HG02759 (cell line): ENCODE measurements around the gene ASAP2.

Source experiments
- ATAC-seq: cut with Tn5 transposase; IDR thresholded peaks from one replicate; pipeline ENCODE4 v1.9.1; 2021; ENCODE audit warnings: mild to moderate bottlenecking, moderate library complexity; ENCODE audit not compliant: unreplicated experiment

ASAP2 gene

DNA sequence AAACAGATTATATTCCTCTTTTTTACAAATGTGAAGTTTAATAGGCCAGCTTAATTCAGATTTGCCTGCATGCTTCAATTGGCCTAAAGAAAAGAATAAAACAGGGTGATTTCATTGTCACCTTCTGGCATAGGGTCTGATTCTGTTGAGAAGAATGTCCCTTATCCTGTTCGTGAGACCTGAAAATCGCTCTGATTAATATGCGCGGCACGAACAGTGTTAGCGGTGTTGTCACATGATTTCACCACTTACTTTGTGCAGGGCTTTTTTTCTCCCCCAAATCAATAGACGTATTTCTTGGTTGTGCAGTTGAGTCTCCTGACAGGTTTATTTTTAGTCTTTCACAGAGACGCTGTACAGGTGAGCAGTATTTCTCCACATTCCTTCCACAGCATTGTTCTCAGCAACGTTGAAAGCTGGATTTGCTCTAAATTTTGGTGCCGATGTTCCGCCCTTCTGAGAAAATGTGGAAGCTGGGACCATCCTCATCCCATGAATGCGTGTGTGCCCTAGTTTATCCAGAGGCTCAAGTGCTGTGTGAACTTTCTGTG is 134.8 kb downstream of the ASAP2 start:
- ATAC-seq: no peak

DNA sequence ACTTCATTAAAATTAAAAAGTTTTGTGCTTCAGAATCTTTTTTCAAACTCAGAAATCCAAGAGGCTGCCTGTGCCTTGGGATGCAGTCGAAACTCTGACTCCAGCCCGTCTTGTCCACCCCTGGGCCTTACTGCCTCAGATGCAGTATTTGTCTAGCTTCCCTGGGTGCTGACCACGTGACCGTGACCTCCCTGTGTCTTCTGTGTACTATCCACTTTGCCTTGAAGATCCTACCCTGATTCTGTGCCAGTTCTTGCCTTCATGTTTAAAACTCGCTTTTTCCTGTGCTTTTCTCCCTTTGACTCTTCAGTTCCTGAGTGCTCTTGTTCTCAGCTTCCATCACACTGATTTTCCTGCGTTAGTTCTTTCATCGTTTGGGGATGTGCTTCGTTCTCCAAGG is 136.0 kb downstream of the ASAP2 start:
- no peak for ATAC-seq

DNA sequence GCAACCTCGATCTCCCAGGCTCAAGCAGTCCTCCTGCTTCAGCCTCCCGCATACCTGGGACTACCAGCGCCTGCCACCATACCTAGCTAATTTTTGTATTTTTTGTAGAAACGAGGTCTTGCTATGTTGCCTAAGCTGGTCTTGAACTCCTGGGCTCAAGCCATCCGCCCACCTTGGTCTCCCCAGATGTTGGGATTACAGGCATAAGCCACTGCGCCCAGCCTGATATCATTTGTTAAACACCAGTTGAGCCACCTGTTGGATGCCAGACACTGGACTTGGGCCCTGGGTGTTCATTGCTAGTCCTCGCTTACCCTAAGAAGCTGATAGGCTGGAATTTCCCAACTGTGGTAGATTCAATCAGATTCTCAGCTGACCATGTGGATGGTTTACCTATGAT is 136.9 kb downstream of the ASAP2 start:
- no peak for ATAC-seq

DNA sequence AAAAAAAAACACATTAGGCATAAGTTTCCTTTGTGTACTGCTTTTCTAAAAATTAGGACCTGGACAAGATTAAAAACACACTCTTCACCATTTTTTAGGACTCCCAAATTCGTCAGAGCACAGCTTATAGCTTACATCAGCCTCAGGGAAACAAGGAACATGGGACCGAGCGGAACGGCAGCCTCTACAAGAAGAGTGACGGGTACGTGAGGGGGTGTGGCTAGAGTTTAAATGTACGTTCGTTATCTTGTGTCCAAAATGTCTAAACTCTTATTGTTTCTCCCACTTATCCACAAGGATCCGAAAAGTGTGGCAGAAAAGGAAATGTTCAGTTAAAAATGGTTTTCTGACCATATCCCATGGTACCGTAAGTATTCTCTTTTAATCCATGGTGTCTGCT is 137.8 kb downstream of the ASAP2 start:
- no peak for ATAC-seq

DNA sequence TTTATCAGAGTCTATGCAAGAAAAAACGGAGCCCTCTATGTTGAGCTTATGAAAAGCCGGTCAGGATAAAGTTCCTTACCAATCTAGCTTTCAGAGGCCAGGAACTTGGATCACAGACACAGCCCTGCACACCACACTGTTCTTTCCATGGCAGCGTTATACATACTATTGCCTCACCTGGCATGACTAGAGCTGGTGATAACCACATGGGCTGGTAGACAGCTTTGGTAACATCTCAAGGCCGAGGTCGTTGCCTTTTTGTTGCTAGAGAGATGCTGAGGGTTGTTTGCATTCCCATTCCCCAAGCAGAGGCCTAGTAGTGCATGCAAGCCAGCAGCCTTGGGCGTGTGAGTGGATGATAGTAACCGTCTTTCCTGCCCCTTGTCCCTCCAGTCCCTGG is 138.7 kb downstream of the ASAP2 start:
- ATAC-seq: no peak

DNA sequence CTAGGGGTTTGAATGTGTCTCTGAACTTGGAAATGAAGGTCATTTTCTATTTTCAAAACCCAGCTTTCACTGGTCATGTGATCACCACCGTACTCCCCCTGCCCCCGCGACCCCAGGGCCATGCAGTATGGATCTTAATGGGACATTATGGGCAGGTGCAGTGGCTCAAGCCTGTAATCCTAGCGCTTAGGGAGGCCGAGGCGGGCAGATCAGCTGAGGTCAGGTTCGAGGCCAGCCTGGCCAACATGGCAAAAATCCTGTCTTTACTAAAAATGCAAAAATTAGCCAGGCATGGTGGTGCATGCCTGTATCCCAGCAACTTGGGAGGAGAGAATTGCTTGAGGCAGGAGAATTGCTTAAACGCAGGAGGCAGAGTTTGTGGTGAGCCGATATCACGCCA is 139.4 kb downstream of the ASAP2 start:
- ATAC-seq: no peak

DNA sequence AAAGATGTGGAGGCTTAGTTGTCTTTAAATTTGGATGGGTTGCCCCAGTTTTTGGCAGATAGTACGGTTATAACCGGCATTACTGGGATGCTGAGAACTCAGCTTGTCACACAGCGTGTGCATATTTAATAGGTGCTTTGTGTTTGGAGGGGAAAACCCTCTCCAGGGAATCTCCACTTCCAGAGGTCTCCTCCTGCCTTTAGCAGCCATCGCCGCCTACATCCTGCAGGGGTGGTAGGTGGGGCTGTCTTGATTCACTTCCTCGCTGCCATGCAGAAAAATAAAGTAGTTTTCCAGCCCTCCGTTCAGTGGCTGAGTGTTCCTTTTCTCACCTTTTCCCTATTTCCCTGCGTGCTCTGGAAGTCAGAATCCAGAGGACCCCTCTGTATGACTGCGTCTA is 140.3 kb downstream of the ASAP2 start:
- ATAC-seq: no peak

DNA sequence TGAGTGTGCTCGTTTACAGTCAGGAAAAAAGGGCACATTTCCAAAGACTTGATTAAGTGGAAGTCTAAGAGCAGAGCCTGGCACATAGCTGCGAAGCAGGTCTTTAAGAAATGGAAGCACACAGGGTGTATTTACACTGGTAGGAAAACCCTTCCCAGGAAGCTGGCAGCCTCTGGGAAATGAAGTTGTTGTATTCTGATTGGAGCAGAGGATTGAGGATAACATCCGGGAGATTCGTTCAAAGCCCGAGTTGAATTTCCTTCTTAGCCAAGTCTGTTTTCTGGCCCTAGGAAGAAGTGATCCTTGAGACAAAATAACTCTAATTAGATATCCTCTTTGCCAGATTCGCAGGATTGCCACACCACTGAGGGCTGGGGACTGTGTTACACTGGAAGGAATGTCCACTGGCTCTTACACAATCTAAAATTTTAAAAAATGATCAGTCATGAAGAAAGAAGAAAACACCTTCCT is 140.8 kb downstream of the ASAP2 start:
- no peak for ATAC-seq

DNA sequence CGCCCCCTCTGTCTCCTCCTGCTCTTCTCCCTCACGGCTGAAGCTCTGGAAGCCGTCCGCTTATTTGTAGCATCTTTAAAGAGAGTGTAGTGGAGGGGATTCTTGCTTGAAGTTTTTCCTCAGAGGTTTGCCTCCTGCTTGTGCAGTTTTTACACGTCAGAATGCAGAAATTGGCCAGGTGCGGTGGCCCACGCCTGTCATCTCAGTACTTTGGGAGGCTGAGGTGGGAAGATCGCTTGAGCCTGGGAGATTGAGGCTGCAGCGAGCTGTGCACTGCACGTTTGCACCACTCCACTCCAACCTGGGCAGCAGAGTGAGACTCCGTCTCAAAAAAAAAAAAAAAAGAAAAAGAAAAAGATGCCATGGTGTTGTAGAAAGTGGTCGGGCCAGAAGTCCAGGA is 147.7 kb downstream of the ASAP2 start:
- no peak for ATAC-seq

DNA sequence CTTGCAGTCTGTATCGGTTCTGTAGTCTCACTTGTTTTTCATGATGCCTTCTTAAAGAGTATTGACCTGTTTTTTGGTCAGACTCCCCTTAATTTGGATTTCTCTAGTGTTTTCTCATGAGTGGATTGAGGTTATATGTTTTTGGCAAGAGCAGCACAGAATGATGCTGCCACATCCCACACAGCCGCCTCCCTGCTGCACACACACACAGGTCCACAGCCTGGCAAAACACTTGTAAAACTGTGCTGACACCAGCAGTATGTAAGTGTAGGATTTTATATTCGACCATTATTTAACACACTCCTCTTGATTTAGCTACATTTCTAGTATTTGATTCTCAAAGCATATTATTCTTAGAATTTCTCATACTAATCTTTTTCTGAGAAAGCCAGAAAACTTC is 148.7 kb downstream of the ASAP2 start:
- no peak for ATAC-seq

DNA sequence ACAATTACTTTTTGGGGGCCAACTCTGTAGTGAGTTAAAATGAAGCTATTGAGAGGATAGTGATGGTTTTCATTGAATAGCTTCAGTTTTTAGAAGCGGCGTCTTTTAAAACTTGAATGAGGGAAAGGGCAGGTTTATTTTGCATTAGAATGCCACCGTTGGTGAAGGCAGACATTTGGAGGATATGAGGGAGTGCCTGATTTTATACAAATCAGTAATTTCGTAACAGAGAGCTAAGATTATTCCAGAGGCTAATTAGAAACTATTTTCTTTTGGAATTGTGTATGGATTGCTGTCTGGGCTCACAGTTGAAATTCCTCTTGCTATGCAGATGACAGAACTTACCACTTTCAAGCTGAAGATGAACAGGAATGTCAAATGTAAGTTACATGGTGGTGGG is 149.1 kb downstream of the ASAP2 start:
- no peak for ATAC-seq

DNA sequence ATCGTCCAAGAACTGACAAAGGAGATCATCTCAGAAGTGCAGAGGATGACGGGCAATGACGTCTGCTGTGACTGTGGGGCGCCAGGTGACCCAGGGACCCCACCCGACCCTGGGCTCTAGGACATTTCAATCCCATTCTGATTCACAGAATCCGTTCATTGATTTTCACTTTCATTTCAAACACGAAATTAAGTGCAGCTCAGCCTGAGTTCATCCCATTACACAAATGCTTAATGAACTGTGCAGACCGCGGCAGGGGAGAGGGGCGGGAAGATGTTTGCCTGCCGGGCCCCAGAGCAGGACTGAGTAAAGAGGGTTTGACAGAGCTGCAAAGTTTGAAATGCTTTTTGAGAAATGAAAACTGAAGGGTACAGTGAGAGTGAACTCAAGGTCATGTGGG is 149.6 kb downstream of the ASAP2 start:
- no peak for ATAC-seq

DNA sequence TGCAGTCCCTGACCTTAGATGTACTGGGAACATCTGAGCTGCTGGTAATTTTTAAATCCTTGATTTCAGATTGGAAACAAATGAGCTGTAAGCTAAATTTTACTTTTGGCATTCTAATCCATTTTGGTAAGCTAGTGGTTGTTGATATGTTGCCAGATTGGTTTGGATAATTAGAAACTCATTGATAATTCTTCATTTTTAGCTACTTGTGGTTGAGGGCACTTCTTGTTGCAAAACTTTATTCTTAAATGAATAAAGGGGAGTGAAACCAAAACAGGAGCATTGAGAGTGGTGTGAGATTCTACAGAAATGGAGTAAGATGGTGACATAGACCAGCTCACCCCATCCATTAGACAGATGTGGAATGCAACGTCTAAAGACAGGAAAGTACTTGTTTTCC is 152.2 kb downstream of the ASAP2 start:
- no peak for ATAC-seq

DNA sequence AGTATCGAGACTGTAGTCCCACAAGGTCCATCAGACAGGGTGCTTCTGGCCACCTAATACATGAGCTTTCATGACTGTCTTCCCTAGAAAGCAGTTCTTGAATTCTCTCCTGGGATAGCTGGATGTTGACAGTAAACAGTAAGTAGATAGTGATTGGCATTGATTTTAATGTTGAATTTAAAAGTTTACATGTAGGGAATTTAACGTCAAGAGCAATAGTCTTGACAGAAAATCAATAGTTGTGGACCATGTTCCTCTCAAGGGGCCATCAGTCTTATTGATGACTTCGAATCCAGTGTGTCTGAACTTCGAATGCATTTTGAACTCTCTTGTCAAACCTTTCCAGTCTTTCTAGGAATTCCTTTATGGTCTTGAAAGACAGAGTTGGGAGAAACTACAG is 152.9 kb downstream of the ASAP2 start:
- ATAC-seq: no peak

DNA sequence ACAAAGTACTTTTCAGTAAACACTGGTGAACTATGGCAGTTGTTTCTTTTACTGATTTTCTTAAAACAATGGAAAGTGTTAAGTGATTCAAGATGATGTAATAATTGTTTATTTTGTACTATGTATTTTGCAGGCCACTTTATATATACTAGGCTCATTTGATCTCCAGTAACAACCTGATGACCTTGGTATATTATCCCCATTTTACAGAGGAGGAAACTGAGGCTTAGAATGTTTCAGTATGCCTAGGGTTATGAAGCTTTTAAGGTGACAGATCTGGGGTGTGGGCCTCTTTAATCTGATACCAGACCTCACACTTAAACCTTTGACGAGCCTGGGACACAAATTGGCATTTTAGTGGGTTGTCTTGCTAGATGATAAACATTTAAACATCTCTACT is 153.5 kb downstream of the ASAP2 start:
- no peak for ATAC-seq

DNA sequence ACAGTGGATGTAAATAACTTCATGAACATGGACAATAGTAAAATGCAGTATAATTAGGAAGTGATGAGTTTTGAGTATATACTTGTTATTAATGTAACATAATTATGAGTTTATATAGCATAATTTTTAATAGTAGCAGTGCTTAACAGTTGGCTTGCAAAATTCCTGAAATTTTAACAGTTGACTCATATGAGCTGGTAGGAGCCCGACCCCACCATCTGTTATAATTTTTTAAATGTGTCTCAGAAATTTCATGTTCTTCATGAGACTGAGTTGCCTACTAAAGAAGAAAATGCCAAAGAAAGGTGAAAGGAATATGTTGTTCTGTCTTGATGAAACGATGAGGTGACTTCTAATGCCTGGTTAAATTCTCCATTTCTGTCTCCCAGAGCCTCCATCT is 154.1 kb downstream of the ASAP2 start:
- no peak for ATAC-seq

DNA sequence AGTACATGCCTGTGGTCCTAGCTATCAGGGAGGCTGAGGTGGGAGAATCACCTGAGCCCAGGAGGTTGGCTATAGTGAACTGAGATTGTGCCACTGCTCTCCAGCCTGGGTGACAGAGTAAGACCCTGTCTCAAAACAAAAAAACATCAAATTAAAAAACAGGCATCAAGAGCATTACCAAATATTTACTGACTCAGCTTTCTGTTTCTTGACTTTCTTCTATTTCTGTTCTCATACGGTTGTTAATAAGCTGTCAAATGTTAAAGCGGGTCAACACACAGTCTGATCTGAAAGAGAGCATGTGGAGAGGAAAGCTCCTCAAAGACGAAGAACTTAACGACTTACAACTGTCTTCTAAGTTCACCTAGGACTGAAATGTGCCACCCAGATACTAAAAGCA is 157.8 kb downstream of the ASAP2 start:
- ATAC-seq: no peak

DNA sequence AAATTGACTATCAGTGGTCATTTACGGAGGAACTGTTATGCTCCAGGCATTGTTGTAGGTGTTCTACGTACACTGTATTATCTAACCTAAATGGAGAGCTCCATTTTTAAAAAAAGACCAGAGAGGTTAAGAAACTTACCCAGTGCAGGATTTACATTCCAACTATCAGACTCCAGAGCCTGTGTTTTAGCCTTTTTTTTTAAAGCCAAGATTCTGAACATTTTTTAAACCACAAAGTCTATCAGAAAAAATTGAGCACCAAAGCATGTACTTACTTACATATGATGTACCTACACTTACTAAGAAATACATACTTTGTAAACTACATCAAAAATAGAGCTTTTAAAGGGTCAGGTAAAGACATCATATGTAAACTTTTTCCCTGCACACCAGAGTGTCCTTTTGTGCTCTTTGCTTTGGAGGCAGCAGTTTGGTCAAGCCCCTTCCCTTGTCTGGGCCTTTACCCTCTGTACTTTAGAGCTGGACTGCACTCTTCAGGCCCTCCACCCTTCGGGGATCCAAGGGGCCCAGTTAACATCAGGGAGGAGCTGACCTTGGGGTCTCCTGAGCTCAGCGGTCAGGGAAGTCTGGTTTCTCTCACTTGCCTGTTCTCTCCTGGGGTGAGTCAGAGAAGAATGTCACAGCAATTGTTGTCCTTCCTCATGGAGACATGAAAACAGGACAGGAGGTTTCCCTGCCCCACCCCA is 158.3 kb downstream of the ASAP2 start:
- ATAC-seq: no peak

DNA sequence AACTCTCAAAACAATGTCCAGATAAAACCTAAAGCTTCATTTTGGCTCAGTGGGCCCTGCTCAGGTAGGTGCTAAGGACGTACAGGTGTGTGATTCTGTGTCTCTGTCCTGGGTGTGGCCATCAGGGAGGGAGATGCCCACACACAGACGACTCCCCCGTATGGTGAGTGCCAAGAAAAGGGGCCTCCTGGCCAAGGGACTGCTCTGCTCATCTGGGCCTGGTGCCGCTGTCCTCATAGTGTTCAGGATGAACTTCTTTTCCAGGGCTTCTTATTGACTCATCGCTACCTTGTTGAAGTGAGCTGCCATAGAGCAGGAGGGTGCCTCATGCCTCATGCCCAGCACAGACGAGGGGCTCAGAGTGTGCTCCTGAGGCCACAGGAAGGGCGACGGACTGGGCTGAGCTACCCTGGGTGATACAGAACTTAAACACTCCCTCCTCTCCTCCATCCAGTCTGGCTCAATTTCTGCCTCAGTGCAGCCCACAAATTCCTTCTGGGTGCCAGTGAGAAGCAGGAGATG is 158.9 kb downstream of the ASAP2 start:
- ATAC-seq: no peak

DNA sequence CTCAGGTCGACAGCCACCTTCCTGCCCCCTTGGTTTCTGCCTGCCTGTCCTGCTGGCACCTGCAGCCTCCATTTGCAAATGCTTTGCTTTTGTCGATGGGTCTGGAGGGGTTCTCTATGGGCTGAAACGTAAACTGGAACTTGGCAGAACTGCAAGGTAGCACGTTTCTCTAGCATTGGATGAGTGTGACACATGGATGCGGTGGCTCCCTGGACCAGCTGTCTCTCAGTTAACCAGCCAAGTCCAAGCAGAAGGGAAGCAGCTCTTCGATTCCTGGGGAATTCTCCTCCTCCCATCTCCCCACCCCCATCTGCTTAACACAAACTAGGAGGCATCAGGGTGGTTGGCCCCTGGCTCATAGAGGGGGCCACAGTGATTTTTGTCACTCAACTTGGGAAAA is 159.4 kb downstream of the ASAP2 start:
- no peak for ATAC-seq

DNA sequence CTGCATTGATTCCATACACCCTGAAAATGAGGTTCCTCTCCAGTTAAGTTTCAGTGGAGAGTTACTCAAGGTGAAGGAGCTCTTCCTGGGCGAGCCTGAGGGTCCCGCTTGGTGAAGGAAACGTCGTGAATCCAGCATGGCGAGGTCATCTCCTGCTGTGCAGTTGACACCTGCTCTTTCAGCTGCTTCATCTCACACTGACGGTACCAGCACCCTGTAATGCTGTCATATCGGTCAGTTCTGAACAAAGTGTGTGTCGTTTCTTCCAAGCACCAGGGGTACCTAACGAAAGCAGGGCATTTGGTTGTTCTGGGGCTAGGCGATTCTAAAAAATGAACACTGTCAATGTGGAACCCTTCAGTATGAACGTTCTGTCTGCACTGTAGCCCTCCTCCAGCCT is 164.1 kb downstream of the ASAP2 start:
- ATAC-seq: no peak

DNA sequence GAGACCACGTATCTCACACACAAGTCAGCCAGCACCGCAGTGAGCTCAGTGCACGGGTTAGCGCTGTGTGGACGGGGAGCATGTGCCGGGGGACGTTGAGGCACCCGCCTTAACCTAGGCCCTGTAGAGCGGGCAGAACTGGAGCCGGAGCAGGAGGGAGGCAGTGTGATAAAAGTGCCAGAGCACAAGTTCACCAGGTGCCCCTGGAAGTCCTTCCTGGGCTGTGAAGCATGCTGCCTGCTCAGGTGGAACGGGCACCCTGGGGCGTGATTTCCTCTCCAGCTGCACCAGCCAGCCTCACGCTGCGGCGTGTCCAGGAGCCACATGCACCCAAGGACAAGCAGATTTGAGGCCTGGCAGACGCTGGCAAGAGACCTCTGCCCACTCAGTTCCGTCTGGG is 166.4 kb downstream of the ASAP2 start:
- no peak for ATAC-seq

DNA sequence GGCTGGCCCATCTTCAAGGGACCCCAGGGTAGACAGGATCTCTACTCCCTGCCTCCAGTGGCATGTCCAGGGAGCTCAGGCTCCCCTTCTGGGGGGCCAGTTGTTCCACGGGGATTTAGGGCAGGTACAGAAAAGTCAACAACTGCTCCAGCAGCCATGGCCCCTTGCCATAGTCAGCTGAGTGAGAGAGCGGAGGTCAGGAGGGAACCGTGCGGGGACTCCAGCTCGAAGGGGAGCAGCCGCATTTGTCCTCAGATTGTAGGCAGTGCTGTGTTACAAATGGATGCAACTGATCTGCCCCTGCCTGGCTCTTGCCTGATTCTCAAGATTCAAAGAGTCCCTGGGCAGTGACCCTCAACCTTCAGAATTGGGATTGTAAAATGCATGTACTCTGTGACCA is 166.9 kb downstream of the ASAP2 start:
- no peak for ATAC-seq
